ENCODE measurements around the gene U2AF1. TPM values are rescaled to one million over a fixed set of nuclear protein-coding genes. Genes with fewer than 3 reads are reported as not detected.
"Not testable (repeated sequence)": the region's sequence is repeated elsewhere in the genome, so short reads cannot be mapped to it uniquely, and the experiment has no call there.

The U2AF1 gene
- total RNA-seq, 1 experiment from 2014 or later: 27.1 TPM

GRCh38 chr21:43091979-43092614, 15.3 kb downstream of the U2AF1 start:
- in situ Hi-C loops (cut with HindIII; ENCODE audit: low pct_unique_long_range_greater_than_20kb, low sequenced_read_pairs); DNase-seq (ENCODE audit: low read depth, low spot score): not testable (repeated sequence)

- in situ Hi-C loops (cut with HindIII; ENCODE audit: low pct_unique_long_range_greater_than_20kb, low sequenced_read_pairs); DNase-seq (ENCODE audit: low read depth, low spot score): not testable (repeated sequence)
Observed at GRCh38 chr21:43090947-43091346, 16.4 kb downstream of the U2AF1 start.

DNA sequence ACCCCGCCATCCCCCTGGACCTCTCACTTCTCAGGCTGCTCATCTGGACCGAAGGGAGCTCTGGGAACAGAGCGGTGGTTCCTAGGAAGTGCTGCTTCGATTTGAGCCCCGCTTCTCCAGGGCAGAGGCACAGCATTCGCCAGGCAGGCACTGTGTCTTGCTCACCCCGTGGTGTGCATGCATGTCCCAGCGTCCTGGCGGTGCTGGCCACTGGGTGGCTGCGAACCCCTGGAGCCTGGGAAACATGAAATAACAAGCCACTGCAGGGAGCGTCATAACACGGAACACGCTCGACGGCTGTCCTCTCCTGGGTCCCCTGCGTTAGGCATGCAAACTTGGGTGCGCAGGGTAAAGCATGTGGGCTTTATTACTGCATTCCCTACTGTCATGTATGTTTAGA, 17.9 kb downstream of the U2AF1 start:
- in situ Hi-C loops (cut with HindIII; ENCODE audit: low pct_unique_long_range_greater_than_20kb, low sequenced_read_pairs); DNase-seq (ENCODE audit: low read depth, low spot score): not testable (repeated sequence)

- not testable (repeated sequence) for DNase-seq (ENCODE audit: low read depth, low spot score)
Observed at GRCh38 chr21:43082587-43083300, 24.6 kb downstream of the U2AF1 start.

DNA sequence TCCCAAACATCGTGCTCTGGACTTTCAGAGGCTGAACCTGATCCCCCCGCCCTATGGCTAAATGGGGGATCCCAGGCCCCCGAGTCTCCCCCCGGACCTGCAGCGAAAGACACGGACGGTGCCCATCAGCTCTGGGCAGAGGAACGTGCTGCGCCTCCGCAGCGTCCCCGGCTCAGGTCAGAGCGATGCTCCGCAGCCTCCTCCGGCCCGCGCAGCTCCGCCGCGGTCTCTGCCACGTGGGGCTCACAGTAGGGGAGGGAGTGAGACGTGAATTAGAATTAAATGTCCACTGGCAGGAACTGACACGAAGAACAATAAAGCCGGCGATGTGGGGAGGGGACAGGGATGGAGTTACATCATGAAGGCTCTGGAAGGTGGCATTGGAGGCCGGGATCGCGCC, 30.7 kb downstream of the U2AF1 start:
- in situ Hi-C loops (cut with HindIII; ENCODE audit: low pct_unique_long_range_greater_than_20kb, low sequenced_read_pairs); DNase-seq (ENCODE audit: low read depth, low spot score): not testable (repeated sequence)

More at GRCh38 chr21:43082587-43083300, 24.6 kb downstream of the U2AF1 start:
- in situ Hi-C loops (cut with HindIII; ENCODE audit: low pct_unique_long_range_greater_than_20kb, low sequenced_read_pairs): not testable (repeated sequence)

GRCh38 chr21:43076023-43076637, 31.2 kb downstream of the U2AF1 start:
- in situ Hi-C loops (cut with HindIII; ENCODE audit: low pct_unique_long_range_greater_than_20kb, low sequenced_read_pairs); DNase-seq (ENCODE audit: low read depth, low spot score): not testable (repeated sequence)

DNA sequence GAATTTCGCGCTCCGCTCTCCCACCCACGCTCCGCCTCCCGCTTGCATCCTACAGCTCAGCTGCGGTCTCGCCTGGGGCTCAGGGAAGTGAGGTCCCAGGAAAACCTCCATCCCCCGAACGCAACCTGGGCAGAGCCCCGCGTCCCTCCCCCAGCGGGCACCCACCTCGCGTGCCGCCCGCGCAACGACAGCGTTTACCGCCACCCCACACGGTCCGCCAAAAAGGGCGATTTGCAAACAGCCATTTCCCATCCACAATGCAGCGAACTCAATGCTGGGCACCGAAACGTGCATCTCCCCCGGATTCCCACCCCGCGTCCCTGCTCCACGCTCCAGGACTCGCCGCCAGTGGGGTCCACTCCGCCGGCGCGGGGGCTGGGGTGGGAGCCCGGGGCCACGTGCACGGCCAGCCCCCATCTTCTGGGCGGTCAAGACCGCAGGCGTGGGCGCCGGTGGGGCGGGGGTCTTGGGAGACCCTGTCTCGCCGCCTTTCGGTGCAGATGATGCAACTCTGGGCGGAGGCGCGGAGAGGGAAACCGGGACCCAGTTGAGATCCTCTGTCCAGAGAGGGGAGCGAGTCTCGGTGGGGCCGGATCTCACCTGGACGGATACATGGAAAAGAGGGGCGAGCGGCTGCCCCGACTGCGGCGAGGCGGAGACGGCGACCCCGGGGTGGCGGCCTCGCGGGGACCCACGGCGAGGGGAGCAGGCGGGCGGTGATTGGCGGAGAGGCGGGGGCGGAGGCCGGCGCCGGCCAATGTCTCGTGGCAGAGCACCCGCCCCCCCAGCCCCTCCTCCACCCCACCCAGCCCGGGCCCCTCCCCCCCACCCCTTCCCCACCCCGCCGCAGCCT, 32.0 kb downstream of the U2AF1 start, which contains the start of gene CBS:
TSS of gene CBS (minus strand) at position 666 of the 853 bp plus-strand sequence. CDS start 3,642 bp downstream, outside the sequence.
- DNase-seq (ENCODE audit: low read depth, low spot score); in situ Hi-C loops (cut with HindIII; ENCODE audit: low pct_unique_long_range_greater_than_20kb, low sequenced_read_pairs): not testable (repeated sequence)

- in situ Hi-C loops (cut with HindIII; ENCODE audit: low pct_unique_long_range_greater_than_20kb, low sequenced_read_pairs); DNase-seq (ENCODE audit: low read depth, low spot score): not testable (repeated sequence)
Observed at GRCh38 chr21:43074401-43075169, 32.8 kb downstream of the U2AF1 start.

- DNase-seq (ENCODE audit: low read depth, low spot score); in situ Hi-C loops (cut with HindIII; ENCODE audit: low pct_unique_long_range_greater_than_20kb, low sequenced_read_pairs): not testable (repeated sequence)
Observed at GRCh38 chr21:43072742-43073141, 34.6 kb downstream of the U2AF1 start.

DNA sequence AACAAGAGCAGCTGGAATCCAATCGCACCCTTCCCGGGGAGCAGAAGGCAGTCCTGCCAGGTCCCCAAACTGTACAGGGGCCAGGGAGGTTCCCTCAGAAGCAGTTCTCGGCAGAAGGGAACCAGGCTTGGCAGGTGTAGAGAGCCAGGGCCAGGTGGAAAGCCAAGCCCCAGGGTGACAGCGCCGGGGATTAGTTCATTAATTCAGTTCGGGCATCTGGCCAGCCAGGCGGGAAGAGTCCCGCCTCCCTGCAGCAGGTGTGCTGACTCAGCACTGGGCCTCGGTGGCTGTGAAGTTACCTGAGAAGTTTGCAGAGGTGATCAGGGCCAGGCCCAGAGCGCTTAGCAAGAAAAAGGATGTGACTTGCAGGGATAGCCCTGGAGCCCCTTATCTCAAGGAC, 37.7 kb downstream of the U2AF1 start:
- DNase-seq (ENCODE audit: low read depth, low spot score); in situ Hi-C loops (cut with HindIII; ENCODE audit: low pct_unique_long_range_greater_than_20kb, low sequenced_read_pairs): not testable (repeated sequence)

- DNase-seq (ENCODE audit: low read depth, low spot score); in situ Hi-C loops (cut with HindIII; ENCODE audit: low pct_unique_long_range_greater_than_20kb, low sequenced_read_pairs): not testable (repeated sequence)
Observed at GRCh38 chr21:43068065-43068464, 39.3 kb downstream of the U2AF1 start.

GRCh38 chr21:43066690-43067089, 40.7 kb downstream of the U2AF1 start:
- in situ Hi-C loops (cut with HindIII; ENCODE audit: low pct_unique_long_range_greater_than_20kb, low sequenced_read_pairs): not testable (repeated sequence)

DNA sequence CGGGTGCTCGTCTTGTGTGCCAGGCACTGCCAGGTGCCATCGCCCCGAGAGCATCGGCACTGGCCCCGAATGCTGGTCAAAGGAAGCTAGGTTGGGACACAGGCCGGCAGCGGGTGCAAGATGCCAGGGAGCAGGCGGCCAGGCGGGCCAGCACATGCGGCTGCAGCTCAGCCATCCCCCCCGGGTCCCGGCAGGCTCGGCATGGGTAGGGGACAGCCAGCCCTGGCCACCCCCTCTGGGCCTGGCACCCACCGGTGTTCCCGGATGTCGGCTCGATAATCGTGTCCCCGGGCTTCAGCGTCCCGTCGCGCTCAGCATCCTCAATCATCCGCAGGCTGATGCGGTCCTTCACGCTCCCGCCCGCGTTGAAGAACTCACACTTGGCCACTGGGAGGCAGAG, 41.4 kb downstream of the U2AF1 start:
- in situ Hi-C loops (cut with HindIII; ENCODE audit: low pct_unique_long_range_greater_than_20kb, low sequenced_read_pairs); DNase-seq (ENCODE audit: low read depth, low spot score): not testable (repeated sequence)

More at GRCh38 chr21:43066690-43067089, 40.7 kb downstream of the U2AF1 start:
- DNase-seq (ENCODE audit: low read depth, low spot score): not testable (repeated sequence)

GRCh38 chr21:43064265-43064917, 43.0 kb downstream of the U2AF1 start:
- in situ Hi-C loops (cut with HindIII; ENCODE audit: low pct_unique_long_range_greater_than_20kb, low sequenced_read_pairs); DNase-seq (ENCODE audit: low read depth, low spot score): not testable (repeated sequence)

GRCh38 chr21:43062955-43063664, 44.3 kb downstream of the U2AF1 start:
- in situ Hi-C loops (cut with HindIII; ENCODE audit: low pct_unique_long_range_greater_than_20kb, low sequenced_read_pairs); DNase-seq (ENCODE audit: low read depth, low spot score): not testable (repeated sequence)

DNA sequence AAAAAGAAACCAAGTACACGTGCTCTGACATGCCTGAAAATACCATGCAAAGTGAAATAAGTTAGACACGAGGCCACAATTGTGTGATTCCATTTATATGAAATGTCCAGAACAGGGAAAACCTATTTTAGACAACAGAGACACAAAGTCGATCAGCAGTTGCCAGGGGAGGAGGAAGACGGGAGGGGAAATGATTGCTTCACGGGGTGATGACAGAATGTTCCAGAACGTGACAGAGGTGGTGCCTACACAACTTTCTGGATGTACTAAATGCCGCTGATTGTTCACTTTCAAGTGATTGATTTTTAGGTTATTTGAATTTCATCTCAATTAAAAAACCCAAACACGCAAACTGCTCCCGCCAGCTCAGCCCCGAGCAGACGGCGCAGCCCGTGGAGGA, 54.3 kb downstream of the U2AF1 start:
- in situ Hi-C loops (cut with HindIII; ENCODE audit: low pct_unique_long_range_greater_than_20kb, low sequenced_read_pairs); DNase-seq (ENCODE audit: low read depth, low spot score): not testable (repeated sequence)

Data from SK-MEL-5 (cell line).